HepG2 (cell line): ENCODE measurements around the gene CTNNA2. TPM values are rescaled to one million over a fixed set of nuclear protein-coding genes. Genes with fewer than 3 reads are reported as not detected.

Experiments
- ATAC-seq: fragments of 200-7000 bp; cut with Tn5 transposase; 3 replicates; pipeline ENCODE4 v1.9.1; 2020; ENCODE audit warnings: mild to moderate bottlenecking, moderate library complexity
- BruUV-seq: library from RNA; stranded (reverse); fragments of 400-500 nt; replicated peaks from 2 replicates; lab custom pipeline; 2021; lab: Mats Ljungman, UMichigan
- CTCF ChIA-PET: fragments of 300-600 bp; formaldehyde crosslinking; extraction: SDS; loops from one replicate; lab custom pipeline; 2021; ENCODE audit warnings: low total read pairs, inconsistent platforms, low intra/inter-chr PET ratio; lab: Yijun Ruan, JAX
- POLR2A ChIA-PET: fragments of 350-600 bp; sonication (Branson Sonifier 250); formaldehyde crosslinking; loops from one replicate; lab custom pipeline; 2020; ENCODE audit warnings: antibody characterized with exemption, inconsistent platforms; lab: Yijun Ruan, JAX
- DNase-seq: peaks from one replicate; pipeline ENCODE4 v3.0.0-alpha.2; 2015; ENCODE audit warnings: low spot score
- FAIRE-seq: peaks from 3 replicates; lab custom pipeline; 2011; peaks lifted over from hg19 to GRCh38; lab: Jason Lieb, UNC
- H2AFZ ChIP-seq: one replicate; pipeline ENCODE4 v1.6.1; 2011; ENCODE audit warnings: low read length, inconsistent platforms
- H3K27ac ChIP-seq: fragments of 300-600 bp; 3 replicates; pipeline ENCODE4 v1.8.0; 2011; ENCODE audit warnings: mixed run types, mild to moderate bottlenecking, mixed read lengths, low read length, inconsistent platforms; ENCODE audit not compliant: insufficient read depth; ENCODE audit errors: extremely low read length
- H3K27me3 ChIP-seq, 2 experiments: fragments of 200-600 bp in 1 of 2; 2 replicates in 1 of 2; 3 replicates in 1 of 2; pipeline versions ENCODE4 v1.6.0 to v1.8.0; 2011; ENCODE audit warnings: low read length in 2 of 2, mild to moderate bottlenecking in 2 of 2, moderate library complexity in 2 of 2, inconsistent platforms in 1 of 2; ENCODE audit not compliant: insufficient read depth in 2 of 2, control insufficient read depth in 1 of 2
- H3K36me3 ChIP-seq, 2 experiments: fragments of 200-600 bp in 1 of 2; replicated peaks in 1 of 2; 2 replicates in 1 of 2; 3 replicates in 1 of 2; pipeline versions ENCODE4 v1.5.1 to v1.8.0; 2011; ENCODE audit warnings: low read length in 2 of 2, inconsistent platforms in 1 of 2; ENCODE audit not compliant: insufficient read depth in 2 of 2, control insufficient read depth in 1 of 2
- H3K4me1 ChIP-seq: 2 replicates; pipeline ENCODE4 v1.5.1; 2012; ENCODE audit warnings: low read length, inconsistent platforms; ENCODE audit not compliant: insufficient read depth
- H3K4me2 ChIP-seq: 2 replicates; pipeline ENCODE4 v1.6.0; 2011; ENCODE audit warnings: low read depth, low read length, inconsistent platforms
- H3K4me3 ChIP-seq, 3 experiments: fragments of 200-600 bp in 1 of 3; sonication (generic), shearing (Covaris generic) in 1 of 3; replicated peaks in 1 of 3; 2 replicates each; pipeline ENCODE4 v1.5.1; 2011 to 2016; ENCODE audit warnings: low read length in 3 of 3, inconsistent platforms in 2 of 3, low read depth in 2 of 3, mild to moderate bottlenecking in 2 of 3, control low read depth in 1 of 3, mixed read lengths in 1 of 3; ENCODE audit not compliant: insufficient read depth in 1 of 3
- H3K79me2 ChIP-seq: one replicate; pipeline ENCODE4 v1.6.1; 2011; ENCODE audit warnings: low read length, inconsistent platforms; ENCODE audit not compliant: insufficient read depth
- H3K9ac ChIP-seq: 2 replicates; pipeline ENCODE4 v1.6.0; 2011; ENCODE audit warnings: mild to moderate bottlenecking, low read depth, low read length, inconsistent platforms; ENCODE audit not compliant: insufficient read depth
- H3K9me3 ChIP-seq: 2 replicates; pipeline ENCODE4 v1.5.1; 2012; ENCODE audit warnings: mild to moderate bottlenecking, low read length
- H4K20me1 ChIP-seq: 2 replicates; pipeline ENCODE4 v1.6.0; 2011; ENCODE audit warnings: inconsistent platforms, mild to moderate bottlenecking, low read length, moderate library complexity; ENCODE audit not compliant: insufficient read depth
- AKAP8 ChIP-seq: sonication (generic); formaldehyde crosslinking; IDR thresholded peaks from 2 replicates; pipeline ENCODE4 v1.5.1; 2020; ENCODE audit warnings: mild to moderate bottlenecking, missing genetic modification reagents
- CEBPG ChIP-seq: IDR thresholded peaks from 2 replicates; pipeline ENCODE4 v1.6.1; 2016
- CENPX ChIP-seq: sonication (generic); formaldehyde crosslinking; IDR thresholded peaks from 2 replicates; pipeline ENCODE4 v1.9.0; 2021; ENCODE audit warnings: mild to moderate bottlenecking, missing genetic modification reagents, moderate library complexity
- ERF ChIP-seq: IDR thresholded peaks from 2 replicates; pipeline ENCODE4 v1.6.1; 2018; ENCODE audit warnings: missing biosample characterization, missing genetic modification reagents
- GTF3A ChIP-seq: sonication (generic); formaldehyde crosslinking; conservative IDR thresholded peaks from 2 replicates; pipeline ENCODE4 v1.4.0; 2020; ENCODE audit warnings: mild to moderate bottlenecking, missing genetic modification reagents
- HNRNPH1 ChIP-seq: fragments of 200-400 bp; formaldehyde crosslinking; optimal IDR thresholded peaks from 2 replicates; pipeline ENCODE3; 2017; ENCODE audit warnings: mild to moderate bottlenecking, low read depth, low read length
- NFIC ChIP-seq: IDR thresholded peaks from 2 replicates; pipeline ENCODE4 v1.6.1; 2012; ENCODE audit warnings: mild to moderate bottlenecking, low read length, inconsistent platforms
- PHF5A ChIP-seq: IDR thresholded peaks from one replicate; pipeline ENCODE4 v1.6.1; 2018; ENCODE audit warnings: low read depth, missing genetic modification reagents; ENCODE audit not compliant: unreplicated experiment
- SUZ12 ChIP-seq: fragments of 150-350 bp; IDR thresholded peaks from 2 replicates; pipeline ENCODE4 v1.6.1; 2014; ENCODE audit warnings: low read depth, low read length
- ZFP82 ChIP-seq: sonication (generic); formaldehyde crosslinking; IDR thresholded peaks from 2 replicates; pipeline ENCODE4 v1.5.1; 2020; ENCODE audit warnings: mild to moderate bottlenecking, missing genetic modification reagents, borderline replicate concordance
- ZFP90 ChIP-seq: sonication (generic); formaldehyde crosslinking; IDR thresholded peaks from 2 replicates; pipeline ENCODE4 v1.8.0; 2022; ENCODE audit warnings: missing genetic modification reagents, mild to moderate bottlenecking, inconsistent platforms, borderline replicate concordance
- ZNF567 ChIP-seq: sonication (generic); formaldehyde crosslinking; IDR thresholded peaks from 2 replicates; pipeline ENCODE4 v1.8.1; 2023; ENCODE audit warnings: mild to moderate bottlenecking, missing genetic modification reagents, borderline replicate concordance
- ZNF569 ChIP-seq: sonication (generic); formaldehyde crosslinking; IDR thresholded peaks from 2 replicates; pipeline ENCODE4 v1.5.0; 2020; ENCODE audit warnings: mild to moderate bottlenecking, missing genetic modification reagents, moderate library complexity, borderline replicate concordance
- ZNF629 ChIP-seq: sonication (generic); formaldehyde crosslinking; conservative IDR thresholded peaks from 2 replicates; pipeline ENCODE4 v1.5.0; 2020; ENCODE audit warnings: missing genetic modification reagents
- WGBS: methylation state at CpG from one replicate; pipeline ENCODE4 v1.1.6; 2017; ENCODE audit warnings: low lambda C conversion rate; 5-methylcytosine and 5-hydroxymethylcytosine counted together
- in situ Hi-C: cut with HindIII; loops from 2 replicates; pipeline ENCODE4 v1.10.0; 2017; ENCODE audit warnings: low pct_unique_long_range_greater_than_20kb; ENCODE audit not compliant: extremely low pct_ligation_motif_present
- intact Hi-C: fragments of 100-400 bp; cut with micrococcal nuclease; formaldehyde crosslinking; loops from one replicate; pipeline ENCODE4 v1.10.0; 2022; ENCODE audit not compliant: unreplicated experiment
- polyA plus RNA-seq, 8 experiments: library from polyadenylated mRNA; depleted of rRNA in 3 of 8; stranded (reverse) in 7 of 8; unstranded in 1 of 8; fragments of >200 nt; fragmentation: Illumina TruSeq in 4 of 8; extraction: Trizol in 4 of 8; gene quantifications; 2 replicates each; pipeline versions ENCODE4 v1.2.1 to v1.2.3, GENCODE V29; 2011 to 2016; ENCODE audit warnings: low read depth in 4 of 8, missing spikeins in 1 of 8, mixed read lengths in 1 of 8; ENCODE audit not compliant: insufficient read depth in 1 of 8
- total RNA-seq, 5 experiments: library from RNA; depleted of rRNA; stranded (reverse); fragments of >200 nt; fragmentation: Illumina TruSeq; extraction: Trizol; gene quantifications; 2 replicates each; pipeline ENCODE4 v1.2.3, GENCODE V29; 2016; ENCODE audit warnings: low read depth in 1 of 5
- TF ChIP-seq, protein P1 (sequence below): fragments of 450-650 bp; IDR thresholded peaks from 2 replicates; pipeline ENCODE4 v1.6.1; 2016
- TF ChIP-seq, protein P2 (sequence below): fragments of 450-650 bp; IDR thresholded peaks from 2 replicates; pipeline ENCODE4 v1.6.1; 2017; ENCODE audit warnings: mild to moderate bottlenecking
- TF ChIP-seq, protein P3 (sequence below): sonication (generic); formaldehyde crosslinking; IDR thresholded peaks from 2 replicates; pipeline ENCODE4 v1.5.0; 2020; ENCODE audit warnings: missing genetic modification reagents
- TF ChIP-seq, protein P4 (sequence below): sonication (generic); formaldehyde crosslinking; IDR thresholded peaks from 2 replicates; pipeline ENCODE4 v1.4.0; 2020; ENCODE audit warnings: mild to moderate bottlenecking, missing genetic modification reagents, borderline replicate concordance

CTNNA2 gene
- total and polyA plus RNA-seq, 2 of the 13 experiments (the other 11 are each of a cell fraction or from before 2014, with no cell fraction given): not detected

DNA sequence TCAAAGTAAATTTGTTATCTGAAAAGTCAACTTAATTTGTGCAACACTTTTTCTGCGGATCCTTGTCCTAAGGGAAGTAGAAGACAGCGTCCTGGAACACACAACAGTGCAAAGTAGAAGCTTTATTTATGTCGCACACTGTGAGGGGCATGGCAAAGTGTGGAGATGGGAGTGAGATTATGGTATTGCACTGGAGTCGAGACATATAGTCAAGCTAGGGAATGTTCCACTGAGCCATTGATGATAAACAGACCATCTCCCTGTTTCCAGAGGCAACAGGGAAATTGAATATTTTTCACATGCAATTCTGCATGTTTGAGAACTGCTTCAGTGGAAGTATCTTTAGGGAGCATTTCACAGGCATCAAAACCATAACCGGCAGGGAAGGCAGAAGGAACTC lies 745.5 kb downstream of the CTNNA2 start (continued):
- no peak for TF ChIP-seq GTF3A (CRISPR knock-in tag)
- TF ChIP-seq, protein P1, sequence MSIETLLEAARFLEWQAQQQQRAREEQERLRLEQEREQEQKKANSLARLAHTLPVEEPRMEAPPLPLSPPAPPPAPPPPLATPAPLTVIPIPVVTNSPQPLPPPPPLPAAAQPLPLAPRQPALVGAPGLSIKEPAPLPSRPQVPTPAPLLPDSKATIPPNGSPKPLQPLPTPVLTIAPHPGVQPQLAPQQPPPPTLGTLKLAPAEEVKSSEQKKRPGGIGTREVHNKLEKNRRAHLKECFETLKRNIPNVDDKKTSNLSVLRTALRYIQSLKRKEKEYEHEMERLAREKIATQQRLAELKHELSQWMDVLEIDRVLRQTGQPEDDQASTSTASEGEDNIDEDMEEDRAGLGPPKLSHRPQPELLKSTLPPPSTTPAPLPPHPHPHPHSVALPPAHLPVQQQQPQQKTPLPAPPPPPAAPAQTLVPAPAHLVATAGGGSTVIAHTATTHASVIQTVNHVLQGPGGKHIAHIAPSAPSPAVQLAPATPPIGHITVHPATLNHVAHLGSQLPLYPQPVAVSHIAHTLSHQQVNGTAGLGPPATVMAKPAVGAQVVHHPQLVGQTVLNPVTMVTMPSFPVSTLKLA: no peak

DNA sequence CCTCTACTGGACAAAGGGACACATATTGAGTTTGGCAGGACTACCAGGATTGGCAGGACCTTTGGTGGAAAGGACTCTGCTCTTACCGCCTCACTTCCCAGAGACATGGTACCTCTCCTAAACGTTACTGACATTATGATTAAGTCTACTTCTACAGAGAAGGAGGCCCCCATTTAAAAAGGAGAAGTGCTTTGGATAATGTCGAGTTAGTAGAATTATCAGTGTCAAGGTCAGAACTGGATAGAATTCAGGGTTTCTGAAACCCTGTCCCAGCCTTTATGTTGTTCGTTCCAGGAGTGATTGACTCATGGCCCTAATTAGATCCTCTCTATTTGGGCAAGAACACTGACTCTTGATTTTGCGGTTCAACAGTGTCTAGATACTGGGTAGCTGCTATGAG lies 745.9 kb downstream of the CTNNA2 start:
- no peak overlapping the region for H2AFZ ChIP-seq
- H3K4me3 ChIP-seq: no peak overlapping the region
- no peaks in the 10 kb centered on the region for H3K79me2 ChIP-seq
- in situ Hi-C loops (no loop called here), intact Hi-C loops (no loop called here)
- ATAC-seq (no peak), FAIRE-seq (no peak), DNase-seq (no peak)
- H3K27me3 ChIP-seq: no peaks in the 10 kb centered on the region
- CTCF ChIA-PET: no interaction called here
- POLR2A ChIA-PET: no interaction called here
- no peak overlapping the region for H3K27ac ChIP-seq
- no peaks in the 10 kb centered on the region for H3K4me1 ChIP-seq
- no peaks in the 10 kb centered on the region for H3K36me3 ChIP-seq
- no TSS peak for BruUV-seq
- H4K20me1 ChIP-seq: no peaks in the 10 kb centered on the region
- no peak overlapping the region for H3K9ac ChIP-seq
- 25% methylated on average over 5 of the region's 5 CpGs for WGBS
- H3K9me3 ChIP-seq: no peaks in the 10 kb centered on the region
- H3K4me2 ChIP-seq: no peak overlapping the region
- TF ChIP-seq ZFP90 (no peak), CENPX (no peak), HNRNPH1 (no peak), ZNF569 (no peak), ZNF629 (CRISPR knock-in tag) (no peak), SUZ12 (no peak), CEBPG (CRISPR knock-in tag) (no peak), AKAP8 (CRISPR knock-in tag) (no peak), PHF5A (CRISPR knock-in tag) (no peak), NFIC (no peak), ZFP82 (CRISPR knock-in tag) (no peak), ERF (CRISPR knock-in tag) (no peak), ZNF567 (CRISPR knock-in tag) (no peak)
- TF ChIP-seq, protein P2, sequence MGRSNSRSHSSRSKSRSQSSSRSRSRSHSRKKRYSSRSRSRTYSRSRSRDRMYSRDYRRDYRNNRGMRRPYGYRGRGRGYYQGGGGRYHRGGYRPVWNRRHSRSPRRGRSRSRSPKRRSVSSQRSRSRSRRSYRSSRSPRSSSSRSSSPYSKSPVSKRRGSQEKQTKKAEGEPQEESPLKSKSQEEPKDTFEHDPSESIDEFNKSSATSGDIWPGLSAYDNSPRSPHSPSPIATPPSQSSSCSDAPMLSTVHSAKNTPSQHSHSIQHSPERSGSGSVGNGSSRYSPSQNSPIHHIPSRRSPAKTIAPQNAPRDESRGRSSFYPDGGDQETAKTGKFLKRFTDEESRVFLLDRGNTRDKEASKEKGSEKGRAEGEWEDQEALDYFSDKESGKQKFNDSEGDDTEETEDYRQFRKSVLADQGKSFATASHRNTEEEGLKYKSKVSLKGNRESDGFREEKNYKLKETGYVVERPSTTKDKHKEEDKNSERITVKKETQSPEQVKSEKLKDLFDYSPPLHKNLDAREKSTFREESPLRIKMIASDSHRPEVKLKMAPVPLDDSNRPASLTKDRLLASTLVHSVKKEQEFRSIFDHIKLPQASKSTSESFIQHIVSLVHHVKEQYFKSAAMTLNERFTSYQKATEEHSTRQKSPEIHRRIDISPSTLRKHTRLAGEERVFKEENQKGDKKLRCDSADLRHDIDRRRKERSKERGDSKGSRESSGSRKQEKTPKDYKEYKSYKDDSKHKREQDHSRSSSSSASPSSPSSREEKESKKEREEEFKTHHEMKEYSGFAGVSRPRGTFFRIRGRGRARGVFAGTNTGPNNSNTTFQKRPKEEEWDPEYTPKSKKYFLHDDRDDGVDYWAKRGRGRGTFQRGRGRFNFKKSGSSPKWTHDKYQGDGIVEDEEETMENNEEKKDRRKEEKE: no peak
- TF ChIP-seq, protein P3, sequence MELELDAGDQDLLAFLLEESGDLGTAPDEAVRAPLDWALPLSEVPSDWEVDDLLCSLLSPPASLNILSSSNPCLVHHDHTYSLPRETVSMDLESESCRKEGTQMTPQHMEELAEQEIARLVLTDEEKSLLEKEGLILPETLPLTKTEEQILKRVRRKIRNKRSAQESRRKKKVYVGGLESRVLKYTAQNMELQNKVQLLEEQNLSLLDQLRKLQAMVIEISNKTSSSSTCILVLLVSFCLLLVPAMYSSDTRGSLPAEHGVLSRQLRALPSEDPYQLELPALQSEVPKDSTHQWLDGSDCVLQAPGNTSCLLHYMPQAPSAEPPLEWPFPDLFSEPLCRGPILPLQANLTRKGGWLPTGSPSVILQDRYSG (CRISPR knock-in tag): no peak
- TF ChIP-seq, protein P4, sequence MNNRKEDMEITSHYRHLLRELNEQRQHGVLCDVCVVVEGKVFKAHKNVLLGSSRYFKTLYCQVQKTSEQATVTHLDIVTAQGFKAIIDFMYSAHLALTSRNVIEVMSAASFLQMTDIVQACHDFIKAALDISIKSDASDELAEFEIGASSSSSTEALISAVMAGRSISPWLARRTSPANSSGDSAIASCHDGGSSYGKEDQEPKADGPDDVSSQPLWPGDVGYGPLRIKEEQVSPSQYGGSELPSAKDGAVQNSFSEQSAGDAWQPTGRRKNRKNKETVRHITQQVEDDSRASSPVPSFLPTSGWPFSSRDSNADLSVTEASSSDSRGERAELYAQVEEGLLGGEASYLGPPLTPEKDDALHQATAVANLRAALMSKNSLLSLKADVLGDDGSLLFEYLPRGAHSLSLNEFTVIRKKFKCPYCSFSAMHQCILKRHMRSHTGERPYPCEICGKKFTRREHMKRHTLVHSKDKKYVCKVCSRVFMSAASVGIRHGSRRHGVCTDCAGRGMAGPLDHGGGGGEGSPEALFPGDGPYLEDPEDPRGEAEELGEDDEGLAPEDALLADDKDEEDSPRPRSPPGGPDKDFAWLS (CRISPR knock-in tag): no peak
